ENCODE measurements around the gene DOCK10.

Gene DOCK10

DNA sequence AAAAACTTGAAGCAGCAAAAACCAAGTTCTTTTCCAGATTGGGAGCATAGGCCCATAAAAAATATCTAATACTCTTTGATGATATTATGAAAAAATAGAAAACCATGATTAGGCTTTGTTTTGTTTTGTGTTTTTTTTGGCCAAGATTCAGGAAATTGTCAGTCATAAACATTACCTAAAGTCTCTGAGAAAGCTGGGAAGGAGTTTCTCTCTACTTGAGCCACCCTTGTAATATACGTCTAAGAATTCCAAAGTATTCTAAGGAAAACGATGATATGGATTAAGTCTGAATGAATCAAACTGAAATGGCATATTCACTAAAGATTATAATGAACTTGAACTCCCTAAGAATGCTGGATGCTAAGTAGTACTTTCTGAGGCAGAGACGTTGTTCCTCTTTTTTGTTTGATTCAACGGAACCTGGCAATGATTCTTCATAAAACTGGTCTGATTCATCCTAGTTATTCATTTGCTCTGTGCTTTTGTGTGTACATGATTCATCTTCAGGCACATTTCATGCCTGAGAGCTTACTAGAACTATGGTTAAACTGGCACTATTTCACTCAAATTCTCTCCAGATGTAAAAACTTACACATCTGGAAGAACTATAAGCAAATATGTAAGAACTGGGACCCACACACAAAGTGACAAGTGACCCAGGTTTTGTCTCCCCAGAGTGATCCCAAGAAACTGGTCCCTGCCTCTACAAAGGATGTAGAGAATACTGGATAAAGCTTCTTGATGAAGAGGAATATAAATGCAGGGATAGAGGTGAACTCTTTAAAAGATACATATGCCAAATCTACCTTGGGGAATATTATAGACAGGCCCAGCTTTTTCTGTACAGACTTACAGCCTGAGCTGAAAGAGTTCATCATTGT is 159.7 kb downstream of the DOCK10 start:
- no peak for DNase-seq (ENCODE audit: low read depth in 3 of 3)

- no peak for DNase-seq (ENCODE audit: low read depth in 3 of 3)
These were observed 160.4 kb downstream of the DOCK10 start for GRCh38 chr2:224881846-224882245.

DNA sequence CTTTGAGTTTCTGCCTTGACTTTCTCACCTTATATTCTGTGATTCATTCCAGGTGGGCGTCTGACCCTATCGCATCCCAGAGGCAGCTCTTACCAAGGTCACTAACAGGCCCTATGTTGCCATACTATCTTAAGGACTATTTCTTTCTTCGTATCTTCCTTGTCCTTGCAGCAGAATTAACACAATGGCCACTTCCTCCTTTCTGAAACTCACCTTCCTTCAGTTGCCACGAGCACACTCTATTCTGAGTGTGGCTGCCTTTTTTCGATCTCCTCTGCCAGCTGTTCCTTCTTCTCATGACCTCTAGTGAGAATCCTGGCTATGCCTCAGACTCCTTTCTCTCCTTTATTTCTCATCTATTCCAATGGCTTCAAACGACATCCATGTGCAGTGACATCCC is 165.7 kb downstream of the DOCK10 start:
- DNase-seq (ENCODE audit: low read depth in 3 of 3), result no peak

GRCh38 chr2:224875841-224876240 is 166.4 kb downstream of the DOCK10 start:
- DNase-seq (ENCODE audit: low read depth in 3 of 3), result no peak

- DNase-seq (ENCODE audit: low read depth in 3 of 3), result no peak
These were observed 167.1 kb downstream of the DOCK10 start for GRCh38 chr2:224875153-224875552.

DNA sequence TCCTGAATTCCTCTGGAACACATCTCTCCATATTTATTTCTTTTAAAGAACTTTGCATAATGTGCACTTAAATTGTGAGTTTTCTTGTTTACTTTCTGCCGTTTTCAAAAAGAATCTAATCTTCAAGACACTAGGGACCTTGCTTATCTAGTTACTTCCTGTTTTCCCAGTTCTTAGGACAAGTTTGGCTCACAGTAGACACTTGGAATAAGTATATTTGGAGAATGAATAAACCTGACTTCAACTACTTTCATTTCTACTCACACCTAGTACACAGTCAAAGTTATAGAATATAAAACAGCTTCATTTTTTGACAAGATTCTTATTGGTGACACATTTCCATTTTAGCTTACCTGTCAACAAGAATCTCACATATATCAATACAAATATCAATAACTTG is 170.5 kb downstream of the DOCK10 start:
- DNase-seq (ENCODE audit: low read depth in 3 of 3), result no peak

DNA sequence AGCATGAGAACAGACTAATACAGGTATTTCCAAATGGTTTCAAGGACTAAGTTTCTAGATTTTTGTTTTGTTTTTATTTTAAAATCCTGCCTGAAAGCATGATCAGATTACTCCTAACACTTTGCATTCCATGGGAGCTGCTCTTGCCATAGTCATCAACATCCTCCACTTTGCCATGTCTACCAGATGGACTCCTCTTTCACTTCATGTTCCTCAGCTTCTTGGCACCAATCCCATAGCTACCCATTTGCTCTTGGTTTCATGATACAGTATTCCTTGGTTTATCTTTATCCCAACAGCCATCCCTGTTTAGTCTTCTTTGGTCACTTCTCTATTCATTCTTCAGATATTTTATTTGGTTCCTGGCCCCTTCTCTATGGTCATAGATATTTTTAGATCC is 171.9 kb downstream of the DOCK10 start:
- no peak for DNase-seq (ENCODE audit: low read depth in 3 of 3)

DNA sequence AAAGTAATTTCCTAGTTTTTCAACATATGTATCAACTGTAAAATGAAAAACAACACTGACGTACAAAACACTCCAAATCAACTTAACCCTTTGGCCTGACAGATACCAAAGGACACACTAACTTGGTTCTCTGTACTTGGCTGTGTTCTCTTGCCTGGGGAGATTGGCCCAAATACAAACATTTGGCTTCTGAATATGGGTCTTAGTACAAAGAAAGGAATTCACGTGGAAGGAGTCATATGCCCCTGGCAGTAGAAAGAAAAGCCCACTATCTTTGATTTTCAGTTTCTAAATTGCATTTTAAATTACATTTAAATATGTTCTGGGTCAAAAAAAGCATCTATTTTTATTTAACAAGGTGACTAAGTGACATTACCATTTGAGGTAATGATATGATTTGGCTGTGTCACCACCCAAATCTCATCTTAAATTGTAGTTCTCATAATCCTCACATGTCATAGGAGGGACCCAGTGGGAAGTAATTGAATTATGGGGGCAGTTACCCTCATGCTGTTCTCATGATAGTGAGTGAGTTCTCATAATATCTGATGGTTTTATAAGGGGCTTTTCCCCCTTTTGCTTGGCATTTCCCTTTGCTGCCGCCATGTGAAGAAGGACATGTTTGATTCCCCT is 172.6 kb downstream of the DOCK10 start:
- no peak for DNase-seq (ENCODE audit: low read depth in 3 of 3)

DNA sequence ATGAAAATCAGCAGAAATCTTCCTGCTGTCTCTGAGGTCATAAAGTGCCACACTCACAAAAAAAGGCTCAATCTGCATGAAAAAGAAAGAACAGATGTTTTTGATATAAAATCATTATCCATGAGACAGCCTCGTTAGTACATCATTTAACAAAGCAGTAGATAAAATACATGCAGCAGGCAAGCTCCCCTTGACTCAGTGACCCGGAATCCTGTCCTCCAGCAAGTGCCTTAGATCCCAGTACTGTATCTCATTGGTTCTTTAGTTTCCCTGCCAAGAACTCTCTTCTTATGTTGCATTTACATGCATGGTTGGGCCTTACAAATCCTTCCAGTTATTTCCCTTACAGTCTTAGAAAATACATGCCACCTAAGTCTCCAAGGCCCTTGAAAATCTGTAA is 177.3 kb downstream of the DOCK10 start:
- DNase-seq (ENCODE audit: low read depth in 3 of 3), result no peak

GRCh38 chr2:224861266-224861665 is 181.0 kb downstream of the DOCK10 start:
- DNase-seq (ENCODE audit: low read depth in 3 of 3), result no peak

DNA sequence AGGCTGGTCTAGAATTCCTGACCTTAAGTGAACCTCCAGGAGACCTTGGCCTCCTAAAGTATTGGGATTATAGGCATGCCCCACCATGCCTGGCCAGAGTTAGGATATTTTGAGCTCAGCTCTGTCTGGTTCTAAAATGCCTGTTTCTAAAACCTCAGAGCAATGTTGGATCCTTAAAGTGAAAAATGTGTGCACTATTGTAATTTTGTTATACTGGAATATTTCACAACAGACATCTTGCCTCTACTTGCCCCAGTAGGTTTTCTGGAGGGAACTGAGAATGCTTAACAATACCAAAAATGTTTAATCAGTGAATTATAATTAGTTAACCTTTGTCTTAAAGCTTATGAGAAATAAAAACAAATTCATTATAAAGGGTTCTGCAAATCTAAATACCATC is 181.5 kb downstream of the DOCK10 start:
- DNase-seq (ENCODE audit: low read depth in 3 of 3), result no peak

DNA sequence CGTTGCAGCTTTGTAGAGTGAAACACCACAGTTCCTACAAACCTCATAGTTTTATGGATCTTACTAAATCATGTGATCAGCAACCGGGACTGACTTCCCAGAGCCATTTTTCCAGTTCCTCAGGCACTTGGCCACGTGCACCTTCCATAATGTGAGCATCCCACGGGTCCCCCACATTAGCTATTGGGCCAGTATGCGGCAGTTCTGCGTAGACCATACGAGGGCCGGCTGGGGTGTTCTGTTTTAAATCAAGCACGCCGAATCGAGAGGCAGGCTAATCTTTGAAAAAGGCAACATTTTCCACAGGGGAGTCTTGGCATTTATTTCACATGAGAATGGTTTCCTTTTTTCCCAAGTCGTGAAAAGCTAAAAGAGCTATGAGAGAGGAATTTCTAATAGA is 190.5 kb downstream of the DOCK10 start:
- DNase-seq (ENCODE audit: low read depth in 3 of 3), result no peak

DNA sequence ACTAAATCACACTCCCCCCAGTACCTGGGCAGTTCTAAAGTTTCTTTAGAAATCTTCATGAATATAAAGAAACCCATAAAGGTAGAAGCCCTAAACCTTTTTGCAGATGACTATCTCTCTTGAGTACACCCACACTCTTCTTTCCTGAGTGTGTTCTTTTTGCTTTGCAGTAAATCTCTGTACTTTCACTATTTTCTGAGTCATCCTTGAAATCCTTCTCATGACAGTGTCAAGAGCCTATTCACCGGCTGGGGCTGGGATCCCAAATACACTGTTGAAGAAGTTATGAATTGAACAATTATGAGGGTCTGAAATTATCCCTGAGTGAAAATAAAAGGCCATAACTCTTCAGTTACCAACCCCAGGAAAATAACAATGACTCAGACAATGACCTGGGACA is 192.2 kb downstream of the DOCK10 start:
- DNase-seq (ENCODE audit: low read depth in 3 of 3), result no peak

DNA sequence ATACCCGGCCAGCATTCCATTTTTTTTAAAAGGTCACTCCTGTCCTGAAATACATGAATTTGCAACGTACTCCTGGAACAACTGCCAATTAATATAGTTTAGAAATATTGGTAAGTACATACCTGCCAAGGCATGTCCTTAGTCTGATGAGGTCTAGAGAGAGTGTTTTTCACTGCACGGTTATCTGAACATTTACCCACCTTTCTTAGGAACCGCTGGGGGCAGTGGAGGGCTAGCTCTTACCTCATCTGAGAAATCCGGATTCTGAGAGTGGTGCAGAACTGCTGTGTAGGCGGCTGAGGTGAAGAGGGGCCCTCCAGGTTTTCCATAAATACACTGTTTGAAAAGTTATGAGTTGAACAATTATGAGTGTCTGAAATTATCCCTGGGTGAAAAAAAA is 193.0 kb downstream of the DOCK10 start:
- DNase-seq (ENCODE audit: low read depth in 3 of 3), result no peak

- no peak for DNase-seq (ENCODE audit: low read depth in 3 of 3)
These were observed 194.1 kb downstream of the DOCK10 start for GRCh38 chr2:224847961-224848850.

GRCh38 chr2:224847381-224847780 is 194.9 kb downstream of the DOCK10 start:
- no peak for DNase-seq (ENCODE audit: low read depth in 3 of 3)

- no peak for DNase-seq (ENCODE audit: low read depth in 3 of 3)
These were observed 195.6 kb downstream of the DOCK10 start for GRCh38 chr2:224846686-224847085.

DNA sequence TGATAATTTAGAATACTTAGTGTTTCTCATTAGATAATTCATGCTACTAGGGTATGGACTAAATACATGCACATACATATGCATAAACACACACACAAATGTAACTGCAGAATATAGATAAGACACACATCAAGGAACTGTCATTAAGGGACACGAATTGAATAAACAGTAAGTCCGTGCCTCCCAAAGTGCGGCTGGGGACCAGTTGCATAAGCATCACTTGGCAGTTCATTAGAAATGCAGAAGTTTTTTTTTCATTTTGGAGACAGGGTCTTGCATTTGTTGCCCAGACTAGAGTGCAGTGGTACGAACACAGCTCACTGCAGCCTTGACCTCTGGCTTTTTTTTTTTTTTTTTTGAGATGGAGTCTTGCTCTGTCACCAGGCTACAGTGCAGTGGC is 196.1 kb downstream of the DOCK10 start:
- DNase-seq (ENCODE audit: low read depth in 3 of 3), result no peak

DNA sequence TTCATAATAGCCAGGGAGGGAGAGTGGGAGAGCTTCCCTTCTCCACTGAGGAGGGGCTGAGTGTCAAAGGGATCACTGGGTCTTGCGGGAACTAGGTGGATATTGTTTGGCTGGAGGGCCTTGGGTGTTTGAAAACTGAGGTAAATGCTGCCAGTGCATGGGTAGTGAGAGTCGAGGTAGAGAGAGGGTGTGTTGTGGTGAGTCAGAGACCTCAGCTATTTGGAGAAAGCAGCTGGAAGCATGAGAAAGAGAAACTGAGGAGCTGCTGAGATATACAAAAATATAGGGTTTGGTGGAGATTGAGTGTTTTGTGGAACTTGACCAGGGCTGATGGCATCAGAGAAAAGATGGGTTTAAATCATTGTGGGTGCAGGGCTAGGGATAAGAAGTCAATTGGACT is 199.1 kb downstream of the DOCK10 start:
- DNase-seq (ENCODE audit: low read depth in 3 of 3), result no peak

- DNase-seq (ENCODE audit: low read depth in 3 of 3), result no peak
These were observed 200.4 kb downstream of the DOCK10 start for GRCh38 chr2:224841910-224842309.

DNA sequence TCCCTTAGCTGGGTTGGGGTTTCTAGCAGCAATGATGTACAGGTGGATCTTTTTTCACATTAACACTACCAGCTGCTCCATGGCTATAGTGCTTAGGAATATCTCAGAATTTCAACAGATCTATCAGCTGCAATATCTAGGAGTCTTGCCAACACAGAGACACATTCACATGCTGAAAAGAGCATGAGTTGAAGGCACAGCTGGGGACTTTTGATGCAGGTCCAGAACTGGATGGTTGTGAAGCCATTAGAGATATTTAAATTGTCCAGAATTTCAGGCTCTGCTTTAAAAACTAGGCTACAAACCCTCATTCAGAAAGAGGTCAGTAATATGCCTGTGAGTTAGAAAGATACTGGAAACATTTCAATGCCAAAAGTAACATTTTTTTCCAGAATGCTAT is 203.9 kb downstream of the DOCK10 start:
- no peak for DNase-seq (ENCODE audit: low read depth in 3 of 3)

- no peak for DNase-seq (ENCODE audit: low read depth in 3 of 3)
These were observed 204.7 kb downstream of the DOCK10 start for GRCh38 chr2:224837558-224837957.
